IMR-90 (cell line): ENCODE results near the gene ST7. TPM values are rescaled to one million over a fixed set of nuclear protein-coding genes. Genes with fewer than 3 reads are reported as not detected.

Experiments used
- ATAC-seq: fragments of 200-7000 bp; cut with Tn5 transposase; 2 replicates; pipeline ENCODE4 v1.9.1; 2020; ENCODE audit warnings: low read depth, mild to moderate bottlenecking, moderate library complexity
- BruUV-seq: library from RNA; stranded (reverse); fragments of 400-500 nt; replicated peaks from 2 replicates; lab custom pipeline; 2021; lab: Mats Ljungman, UMichigan
- CTCF ChIA-PET: fragments of 300-600 bp; formaldehyde crosslinking; extraction: SDS; loops from one replicate; lab custom pipeline; 2021; ENCODE audit warnings: antibody characterized with exemption; lab: Yijun Ruan, JAX
- POLR2A ChIA-PET: fragments of 300-600 bp; sonication (Branson Sonifier 250); formaldehyde crosslinking; loops from one replicate; lab custom pipeline; 2022; ENCODE audit warnings: antibody characterized with exemption; ENCODE audit not compliant: unreplicated experiment; lab: Charles Lee
- DNase-seq: peaks from one replicate; pipeline ENCODE4 v3.0.0; 2013
- H2AFZ ChIP-seq: replicated peaks from 2 replicates; pipeline ENCODE3; 2013; ENCODE audit warnings: low read length, mild to moderate bottlenecking; ENCODE audit not compliant: poor library complexity
- H2AK5ac ChIP-seq: 2 replicates; pipeline ENCODE4 v1.6.1; 2013; ENCODE audit warnings: low read depth, low read length, inconsistent platforms
- H2AK9ac ChIP-seq: replicated peaks from 2 replicates; pipeline ENCODE3; 2013; ENCODE audit warnings: mild to moderate bottlenecking, low read depth, low read length, moderate library complexity; ENCODE audit not compliant: poor library complexity
- H2BK120ac ChIP-seq: 2 replicates; pipeline ENCODE4 v1.6.1; 2013; ENCODE audit warnings: low read depth, low read length, inconsistent platforms
- H2BK15ac ChIP-seq: 3 replicates; pipeline ENCODE4 v1.6.1; 2013; ENCODE audit warnings: low read depth, low read length, inconsistent platforms
- H2BK20ac ChIP-seq: 2 replicates; pipeline ENCODE4 v1.6.1; 2013; ENCODE audit warnings: low read depth, mild to moderate bottlenecking, inconsistent platforms, low read length, moderate library complexity
- H2BK5ac ChIP-seq: 2 replicates; pipeline ENCODE4 v1.6.1; 2013; ENCODE audit warnings: mild to moderate bottlenecking, low read depth, low read length, inconsistent platforms; ENCODE audit not compliant: poor library complexity, severe bottlenecking
- H3K14ac ChIP-seq: replicated peaks from 2 replicates; pipeline ENCODE4 v1.6.1; 2013; ENCODE audit warnings: low read depth, low read length, inconsistent platforms
- H3K18ac ChIP-seq: 2 replicates; pipeline ENCODE4 v1.6.1; 2013; ENCODE audit warnings: low read depth, low read length, control low read depth
- H3K23ac ChIP-seq: 2 replicates; pipeline ENCODE4 v1.6.1; 2013; ENCODE audit warnings: low read depth, low read length, inconsistent platforms
- H3K27ac ChIP-seq: 2 replicates; pipeline ENCODE4 v1.5.1; 2013; ENCODE audit warnings: mild to moderate bottlenecking, control low read depth, low read length; ENCODE audit not compliant: insufficient read depth
- H3K27me3 ChIP-seq: 2 replicates; pipeline ENCODE4 v1.6.1; 2013; ENCODE audit warnings: low read length; ENCODE audit not compliant: control insufficient read depth, insufficient read depth
- H3K36me3 ChIP-seq: 2 replicates; pipeline ENCODE4 v1.6.1; 2013; ENCODE audit warnings: low read length, mixed read lengths; ENCODE audit not compliant: control insufficient read depth, insufficient read depth
- H3K4ac ChIP-seq: 2 replicates; pipeline ENCODE4 v1.6.1; 2013; ENCODE audit warnings: low read depth, low read length, inconsistent platforms
- H3K4me1 ChIP-seq: 2 replicates; pipeline ENCODE4 v1.6.1; 2013; ENCODE audit warnings: low read length, mixed read lengths; ENCODE audit not compliant: control insufficient read depth, insufficient read depth
- H3K4me2 ChIP-seq: 2 replicates; pipeline ENCODE4 v1.6.1; 2013; ENCODE audit warnings: low read depth, mild to moderate bottlenecking, control low read depth, low read length, moderate library complexity
- H3K4me3 ChIP-seq: 2 replicates; pipeline ENCODE4 v1.5.1; 2013; ENCODE audit warnings: low read depth, mild to moderate bottlenecking, control low read depth, low read length, moderate library complexity; ENCODE audit not compliant: insufficient read depth
- H3K56ac ChIP-seq: 2 replicates; pipeline ENCODE4 v1.6.1; 2013; ENCODE audit warnings: low read length, inconsistent platforms; ENCODE audit not compliant: insufficient read depth; ENCODE audit errors: extremely low read depth
- H3K79me1 ChIP-seq, 2 experiments: 2 replicates each; pipeline ENCODE4 v1.6.1; 2013; ENCODE audit warnings: low read length in 2 of 2, inconsistent platforms in 1 of 2, low read depth in 1 of 2
- H3K9ac ChIP-seq: 2 replicates; pipeline ENCODE4 v1.6.1; 2013; ENCODE audit warnings: low read depth, low read length, control low read depth
- H3K9me1 ChIP-seq: 2 replicates; pipeline ENCODE4 v1.6.1; 2013; ENCODE audit warnings: low read length, inconsistent platforms; ENCODE audit not compliant: insufficient read depth
- H3K9me3 ChIP-seq: 2 replicates; pipeline ENCODE4 v1.6.1; 2013; ENCODE audit warnings: low read length; ENCODE audit not compliant: control insufficient read depth, insufficient read depth
- H4K20me1 ChIP-seq: 2 replicates; pipeline ENCODE4 v1.6.1; 2013; ENCODE audit warnings: low read length, inconsistent platforms; ENCODE audit not compliant: insufficient read depth
- H4K5ac ChIP-seq: 2 replicates; pipeline ENCODE4 v1.6.1; 2013; ENCODE audit warnings: mild to moderate bottlenecking, low read depth, low read length, control low read depth
- H4K8ac ChIP-seq, 2 experiments: 2 replicates each; pipeline ENCODE4 v1.6.1; 2013; ENCODE audit warnings: low read depth in 2 of 2, low read length in 2 of 2, control low read depth in 1 of 2, inconsistent platforms in 1 of 2
- H4K91ac ChIP-seq: 2 replicates; pipeline ENCODE4 v1.6.1; 2013; ENCODE audit warnings: low read depth, low read length, inconsistent platforms; ENCODE audit not compliant: insufficient read depth
- BHLHE40 ChIP-seq: fragments of 150-350 bp; IDR thresholded peaks from 2 replicates; pipeline ENCODE4 v1.6.1; 2016; ENCODE audit warnings: mild to moderate bottlenecking, low read depth, low read length
- CHD1 ChIP-seq: IDR thresholded peaks from 2 replicates; pipeline ENCODE4 v1.6.1; 2012; ENCODE audit warnings: low read depth, low read length, improper control_type of control experiment
- FOS ChIP-seq: fragments of 150-350 bp; IDR thresholded peaks from 2 replicates; pipeline ENCODE4 v1.6.1; 2016; ENCODE audit warnings: low read depth, low read length
- MAZ ChIP-seq: IDR thresholded peaks from 2 replicates; pipeline ENCODE4 v1.6.1; 2012; ENCODE audit warnings: low read depth, mild to moderate bottlenecking, low read length, improper control_type of control experiment, moderate library complexity, borderline replicate concordance
- MXI1 ChIP-seq: IDR thresholded peaks from 2 replicates; pipeline ENCODE4 v1.6.1; 2012; ENCODE audit warnings: low read depth, mild to moderate bottlenecking, low read length, moderate library complexity, borderline replicate concordance
- NFE2L2 ChIP-seq: fragments of 150-350 bp; IDR thresholded peaks from 2 replicates; pipeline ENCODE4 v1.6.1; 2016; ENCODE audit warnings: low read depth, mild to moderate bottlenecking, low read length
- RFX5 ChIP-seq: IDR thresholded peaks from 2 replicates; pipeline ENCODE4 v1.8.0; 2012; ENCODE audit warnings: low read depth, mild to moderate bottlenecking, low read length, moderate library complexity
- SMC3 ChIP-seq: fragments of 150-350 bp; IDR thresholded peaks from 2 replicates; pipeline ENCODE4 v1.6.1; 2016; ENCODE audit warnings: low read depth, mild to moderate bottlenecking, antibody characterized with exemption, low read length, moderate library complexity
- WGBS, 2 experiments: methylation state at CpG; one replicate each; pipeline versions ENCODE4 v1.1.5 to v1.1.7; 2013; ENCODE audit warnings: missing lambda C conversion rate in 2 of 2; ENCODE audit not compliant: insufficient read length in 1 of 2; ENCODE audit errors: extremely low coverage in 2 of 2; 5-methylcytosine and 5-hydroxymethylcytosine counted together
- dilution Hi-C: fragments of 300-500 bp; cut with HindIII; formaldehyde crosslinking; loops from one replicate; pipeline ENCODE4 v1.14.3; 2018; ENCODE audit warnings: low sequenced_read_pairs; ENCODE audit not compliant: unreplicated experiment
- in situ Hi-C: fragments of 300-500 bp; cut with MboI; formaldehyde crosslinking; loops from 3 replicates; pipeline ENCODE4 v1.14.3; 2019; ENCODE audit warnings: low sequenced_read_pairs, inconsistent platforms, mixed read lengths
- intact Hi-C: fragments of 100-400 bp; cut with micrococcal nuclease; formaldehyde crosslinking; loops from 2 replicates; pipeline ENCODE4 v1.10.0; 2022
- polyA plus RNA-seq, 3 experiments: library from polyadenylated mRNA; depleted of rRNA; stranded (reverse); fragments of >200 nt; gene quantifications; 2 replicates each; pipeline ENCODE4 v1.2.3, GENCODE V29; 2012; ENCODE audit warnings: low replicate concordance in 1 of 3
- total RNA-seq: library from RNA; depleted of rRNA; stranded (reverse); fragments of >200 nt; gene quantifications from 2 replicates; pipeline ENCODE4 v1.2.3, GENCODE V29; 2012
- TF ChIP-seq, protein P1 (sequence below): fragments of 150-350 bp; IDR thresholded peaks from 2 replicates; pipeline ENCODE4 v1.6.1; 2017; ENCODE audit warnings: mild to moderate bottlenecking, antibody characterized with exemption, low read length, low read depth
- TF ChIP-seq, protein P2 (sequence below): fragments of 150-350 bp; IDR thresholded peaks from 2 replicates; pipeline ENCODE4 v1.6.1; 2016; ENCODE audit warnings: low read depth, mild to moderate bottlenecking, low read length, moderate library complexity, borderline replicate concordance

The ST7 gene
- total and polyA plus RNA-seq, 2 of the 4 experiments (the other 2 are of a cell fraction), result 18.6 to 26.0 TPM

DNA sequence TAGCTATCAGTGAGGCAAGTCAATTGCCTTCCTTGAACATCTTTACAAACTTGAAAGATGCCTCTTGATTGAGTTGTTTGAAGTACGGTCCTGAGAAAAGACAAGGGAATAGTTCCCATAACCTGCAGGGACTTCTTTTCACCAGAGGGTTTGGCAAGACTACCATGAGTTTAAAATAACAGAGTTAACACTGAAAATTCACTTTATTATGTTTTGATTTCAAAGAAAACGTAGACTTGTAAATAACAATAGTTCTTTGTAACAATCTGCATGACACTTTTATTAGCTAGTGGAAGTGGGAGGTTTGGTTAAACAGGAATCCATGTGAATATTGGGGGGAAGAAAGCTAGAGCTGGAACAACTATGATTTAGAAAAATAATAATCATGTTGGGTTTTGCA is 320.0 kb downstream of the ST7 start:
- Histone ChIP-seq H2BK20ac (peak overlapping the region; percentile 42), H2BK5ac (no peak overlapping the region), H3K9me1 (peaks cover 5% of the 10 kb centered on the region; the same call in 1 of the 2 replicates), H3K23ac (0 out of 2 replicates have a peak overlapping the region, but pooled peaks have one; percentile 43), H3K4me2 (no peak overlapping the region), H3K9ac (no peak overlapping the region), H3K9me3 (no peaks in the 10 kb centered on the region), H3K4me3 (no peak overlapping the region), H4K5ac (0 out of 2 replicates have a peak overlapping the region, but pooled peaks have one; percentile 25), H4K20me1 (no peaks in the 10 kb centered on the region), H2BK15ac (peak overlapping the region; percentile 68; the same call in 1 of the 3 replicates), H3K56ac (no peak overlapping the region), H3K36me3 (no peaks in the 10 kb centered on the region), H2AFZ (no peak overlapping the region), H3K27me3 (no peaks in the 10 kb centered on the region), H2BK120ac (peak overlapping the region; percentile 37), H3K14ac (peak overlapping the region; percentile 25; the same call in 1 of the 2 replicates), H3K27ac (no peak overlapping the region), H3K4ac (peak overlapping the region; percentile 8; the same call in 1 of the 2 replicates), H3K18ac (0 out of 2 replicates have a peak overlapping the region, but pooled peaks have one; percentile 42), H4K91ac (peak overlapping the region; percentile 49), H3K79me1 (0 out of 4 replicates have a peak, but pooled peaks cover 0 to 3% of the 10 kb centered on the region in 2 experiments), H2AK5ac (no peak overlapping the region), H3K4me1 (peaks cover 8% of the 10 kb centered on the region), H2AK9ac (no peak overlapping the region), H4K8ac (0 out of 4 replicates have a peak overlapping the region, but pooled peaks of 1 of the 2 experiments have one; percentile 30)
- no TSS peak for BruUV-seq
- intact Hi-C loops, result loop anchor here (5.0 kb wide), 1 partner anchor 49 kb away; the partner anchor contains the start of gene WNT2
- dilution Hi-C loops, result no loop called here
- ATAC-seq, result no peak
- WGBS, 2 experiments, result no CpG with 5 or more reads among the region's 2 CpGs
- TF ChIP-seq RFX5 (no peak), MAZ (no peak), NFE2L2 (no peak), MXI1 (no peak), BHLHE40 (no peak), FOS (no peak), CHD1 (no peak), SMC3 (no peak)
- TF ChIP-seq, protein P1, sequence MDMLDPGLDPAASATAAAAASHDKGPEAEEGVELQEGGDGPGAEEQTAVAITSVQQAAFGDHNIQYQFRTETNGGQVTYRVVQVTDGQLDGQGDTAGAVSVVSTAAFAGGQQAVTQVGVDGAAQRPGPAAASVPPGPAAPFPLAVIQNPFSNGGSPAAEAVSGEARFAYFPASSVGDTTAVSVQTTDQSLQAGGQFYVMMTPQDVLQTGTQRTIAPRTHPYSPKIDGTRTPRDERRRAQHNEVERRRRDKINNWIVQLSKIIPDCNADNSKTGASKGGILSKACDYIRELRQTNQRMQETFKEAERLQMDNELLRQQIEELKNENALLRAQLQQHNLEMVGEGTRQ, result no peak
- TF ChIP-seq, protein P2, sequence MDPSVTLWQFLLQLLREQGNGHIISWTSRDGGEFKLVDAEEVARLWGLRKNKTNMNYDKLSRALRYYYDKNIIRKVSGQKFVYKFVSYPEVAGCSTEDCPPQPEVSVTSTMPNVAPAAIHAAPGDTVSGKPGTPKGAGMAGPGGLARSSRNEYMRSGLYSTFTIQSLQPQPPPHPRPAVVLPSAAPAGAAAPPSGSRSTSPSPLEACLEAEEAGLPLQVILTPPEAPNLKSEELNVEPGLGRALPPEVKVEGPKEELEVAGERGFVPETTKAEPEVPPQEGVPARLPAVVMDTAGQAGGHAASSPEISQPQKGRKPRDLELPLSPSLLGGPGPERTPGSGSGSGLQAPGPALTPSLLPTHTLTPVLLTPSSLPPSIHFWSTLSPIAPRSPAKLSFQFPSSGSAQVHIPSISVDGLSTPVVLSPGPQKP, result no peak
- no peak for DNase-seq
- POLR2A ChIA-PET, result no interaction called here
- in situ Hi-C loops, result no loop called here
- CTCF ChIA-PET, result no interaction called here
